T-cell (primary cell): ENCODE measurements around the gene SPOCD1. TPM values are rescaled to one million over a fixed set of nuclear protein-coding genes. Genes with fewer than 3 reads are reported as not detected.

Experiments
- ATAC-seq, 4 experiments: fragments of 200-7000 bp in 3 of 4; fragments of 150-1000 bp in 1 of 4; cut with Tn5 transposase; replicated peaks in 1 of 4; 1 replicate in 3 of 4; 2 replicates in 1 of 4; pipeline ENCODE4 v1.10.0; 2021; ENCODE audit warnings: moderate library complexity in 3 of 4, mild to moderate bottlenecking in 2 of 4, moderate number of reproducible peaks in 1 of 4
- CTCF ChIA-PET, 2 donors: fragments of 300-600 bp; sonication (Branson Sonifier 250); formaldehyde crosslinking; loops; one replicate each; lab custom pipeline; 2022; ENCODE audit warnings: antibody characterized with exemption in 2 of 2; lab: Charles Lee
- POLR2A ChIA-PET, 2 donors: fragments of 300-600 bp; sonication (Branson Sonifier 250); formaldehyde crosslinking; loops; one replicate each; lab custom pipeline; 2022; ENCODE audit warnings: antibody characterized with exemption in 2 of 2; lab: Charles Lee
- DNase-seq, 35 experiments: peaks; one replicate each; pipeline versions ENCODE4 v3.0.0 to v3.0.0-alpha.2; 2013 to 2023
- H3K27ac ChIP-seq: one replicate; pipeline ENCODE4 v1.5.1; 2013; ENCODE audit warnings: low read length
- H3K27me3 ChIP-seq, 2 experiments: replicated peaks in 1 of 2; 1 replicate in 1 of 2; 2 replicates in 1 of 2; pipeline versions ENCODE4 v1.6.1 to v1.7.0; 2013; ENCODE audit warnings: low read length in 1 of 2, mixed read lengths in 1 of 2; ENCODE audit not compliant: control insufficient read depth in 2 of 2, insufficient read depth in 2 of 2; ENCODE audit errors: extremely low read depth in 1 of 2
- H3K36me3 ChIP-seq, 2 donors: 1 replicate in 1 of 2; 2 replicates in 1 of 2; pipeline versions ENCODE4 v1.6.1 to v1.7.0; 2013; ENCODE audit warnings: low read length in 1 of 2; ENCODE audit not compliant: control insufficient read depth in 2 of 2, insufficient read depth in 1 of 2; ENCODE audit errors: extremely low read depth in 1 of 2
- H3K4me1 ChIP-seq, 2 experiments: 1 replicate in 1 of 2; 2 replicates in 1 of 2; pipeline versions ENCODE4 v1.6.1 to v1.7.0; 2013; ENCODE audit warnings: low read length in 2 of 2, mixed read lengths in 1 of 2; ENCODE audit not compliant: insufficient read depth in 2 of 2, control insufficient read depth in 1 of 2; ENCODE audit errors: extremely low read depth in 1 of 2
- H3K4me3 ChIP-seq, 2 donors: 1 replicate in 1 of 2; 2 replicates in 1 of 2; pipeline versions ENCODE4 v1.5.1 to v1.7.0; 2013; ENCODE audit warnings: mild to moderate bottlenecking in 2 of 2, low read length in 1 of 2, moderate library complexity in 1 of 2; ENCODE audit not compliant: control insufficient read depth in 1 of 2; ENCODE audit errors: extremely low read depth in 1 of 2
- H3K9me3 ChIP-seq: 2 replicates; pipeline ENCODE4 v1.7.0; 2013
- H3K27ac Mint-ChIP-seq, 2 donors: one replicate each; pipeline ENCODE4 v1.8.0; 2020 to 2021; ENCODE audit warnings: mild to moderate bottlenecking in 2 of 2, mixed read lengths in 2 of 2
- H3K27me3 Mint-ChIP-seq, 2 donors: one replicate each; pipeline ENCODE4 v1.8.0; 2021 to 2022; ENCODE audit warnings: mixed read lengths in 2 of 2
- H3K36me3 Mint-ChIP-seq: one replicate; pipeline ENCODE4 v1.8.0; 2021; ENCODE audit warnings: mixed read lengths
- H3K4me1 Mint-ChIP-seq, 3 donors: one replicate each; pipeline ENCODE4 v1.8.0; 2020 to 2022; ENCODE audit warnings: mixed read lengths in 3 of 3, mild to moderate bottlenecking in 1 of 3
- H3K4me3 Mint-ChIP-seq, 3 donors: one replicate each; pipeline ENCODE4 v1.8.0; 2020 to 2022; ENCODE audit warnings: mild to moderate bottlenecking in 3 of 3, mixed read lengths in 3 of 3, moderate library complexity in 3 of 3
- H3K9me3 Mint-ChIP-seq, 3 donors: one replicate each; pipeline ENCODE4 v1.8.0; 2020 to 2022; ENCODE audit warnings: mixed read lengths in 3 of 3
- WGBS: methylation state at CpG from one replicate; pipeline ENCODE4 v1.1.5; 2013; ENCODE audit warnings: missing lambda C conversion rate; ENCODE audit not compliant: insufficient coverage; 5-methylcytosine and 5-hydroxymethylcytosine counted together
- total RNA-seq, 35 experiments: library from RNA in 6 of 35; stranded (reverse) in 6 of 35; fragments of 120-200 nt in 1 of 35; gene quantifications; one replicate each; pipeline versions ENCODE4 v1.2.1 to v1.2.4 and lab custom pipeline; 2013 to 2026

The SPOCD1 gene
- total RNA-seq, 5 donors from 2014 or later (not counting 1 experiment from before 2014, with no cell fraction given), result not detected

- Histone ChIP-seq H3K27me3 (peaks cover 0 to 31% of the 10 kb centered on the region in 2 experiments), H3K4me1 (peaks cover 14 to 33% of the 10 kb centered on the region in 2 experiments), H3K4me3 (no peak overlapping the region), H3K36me3 (no peaks in the 10 kb centered on the region), H3K27ac (no peak overlapping the region), H3K9me3 (no peaks in the 10 kb centered on the region)
- no peak overlapping the region for H3K4me3 Mint-ChIP-seq
- peaks cover 34 to 48% (median 41%) of the 10 kb centered on the region in 3 donors for H3K4me1 Mint-ChIP-seq
- H3K36me3 Mint-ChIP-seq, result no peaks in the 10 kb centered on the region
- H3K9me3 Mint-ChIP-seq, result no peaks in the 10 kb centered on the region
- H3K27ac Mint-ChIP-seq, result peak overlapping the region in 1 of 2 donors; percentile 40
- ChIA-PET CTCF (no interaction called here), POLR2A (no interaction called here)
- H3K27me3 Mint-ChIP-seq, result peaks cover 14 to 22% of the 10 kb centered on the region in 2 donors
- WGBS, result 82% methylated on average over 6 of the region's 12 CpGs
- ATAC-seq (no peak), DNase-seq (no peak)
Observed at GRCh38 chr1:31769720-31770390, 46.0 kb downstream of the SPOCD1 start.

GRCh38 chr1:31768939-31769704 lies 46.7 kb downstream of the SPOCD1 start:
- POLR2A ChIA-PET, result no interaction called here
- 87% methylated on average over 3 of the region's 5 CpGs for WGBS
- peaks cover 38 to 52% (median 41%) of the 10 kb centered on the region in 3 donors for H3K4me1 Mint-ChIP-seq

GRCh38 chr1:31768407-31768907 lies 47.4 kb downstream of the SPOCD1 start:
- H3K4me3 Mint-ChIP-seq, result no peak overlapping the region
- H3K9me3 ChIP-seq, result no peaks in the 10 kb centered on the region
- no peaks in the 10 kb centered on the region for H3K36me3 Mint-ChIP-seq
- peaks cover 4 to 11% of the 10 kb centered on the region in 2 donors for H3K27me3 Mint-ChIP-seq
- 100% methylated on average over 1 of the region's 2 CpGs for WGBS
- H3K4me3 ChIP-seq, result no peak overlapping the region
- H3K27ac Mint-ChIP-seq, result peak overlapping the region; percentile 9 to 19
- peaks cover 16 to 39% of the 10 kb centered on the region in 2 experiments for H3K4me1 ChIP-seq
- H3K4me1 Mint-ChIP-seq, result peaks cover 38 to 54% (median 38%) of the 10 kb centered on the region in 3 donors
- no peaks in the 10 kb centered on the region for H3K36me3 ChIP-seq
- no peak for DNase-seq
- peaks cover 0 to 27% of the 10 kb centered on the region in 2 experiments for H3K27me3 ChIP-seq
- ChIA-PET CTCF (interaction anchor here in 1 of 2 donors (0.6 kb wide), 1 partner anchor 491 kb away, joined by 6 read pairs; no protein-coding TSS in a partner anchor), POLR2A (no interaction called here)
- H3K27ac ChIP-seq, result no peak overlapping the region
- no peaks in the 10 kb centered on the region for H3K9me3 Mint-ChIP-seq
- ATAC-seq, result no peak

More at GRCh38 chr1:31768939-31769704, 46.7 kb downstream of the SPOCD1 start:
- H3K27ac Mint-ChIP-seq, result peak overlapping the region; percentile 40 to 41
- H3K27me3 ChIP-seq, result peaks cover 0 to 30% of the 10 kb centered on the region in 2 experiments
- peaks cover 16 to 39% of the 10 kb centered on the region in 2 experiments for H3K4me1 ChIP-seq
- peaks cover 7 to 17% of the 10 kb centered on the region in 2 donors for H3K27me3 Mint-ChIP-seq
- H3K36me3 Mint-ChIP-seq, result no peaks in the 10 kb centered on the region
- CTCF ChIA-PET, result interaction anchor here in 1 of 2 donors (0.6 kb wide), 1 partner anchor 490 kb away, joined by 6 read pairs; no protein-coding TSS in a partner anchor
- no peaks in the 10 kb centered on the region for H3K9me3 Mint-ChIP-seq
- no peaks in the 10 kb centered on the region for H3K36me3 ChIP-seq
- no peak for DNase-seq
- H3K27ac ChIP-seq, result no peak overlapping the region
- no peak for ATAC-seq
- H3K4me3 Mint-ChIP-seq, result no peak overlapping the region
- H3K4me3 ChIP-seq, result no peak overlapping the region
- no peaks in the 10 kb centered on the region for H3K9me3 ChIP-seq

- H3K9me3 Mint-ChIP-seq, result no peaks in the 10 kb centered on the region
- H3K4me1 Mint-ChIP-seq, result peaks cover 32 to 54% (median 36%) of the 10 kb centered on the region in 3 donors
- POLR2A ChIA-PET, result no interaction called here
- DNase-seq (no peak), ATAC-seq (no peak)
- H3K36me3 Mint-ChIP-seq, result no peaks in the 10 kb centered on the region
- CTCF ChIA-PET, result no interaction called here
- H3K4me3 ChIP-seq, result no peak overlapping the region
- H3K36me3 ChIP-seq, result no peaks in the 10 kb centered on the region
- no peak overlapping the region for H3K27ac ChIP-seq
- H3K9me3 ChIP-seq, result no peaks in the 10 kb centered on the region
- peaks cover 14 to 40% of the 10 kb centered on the region in 2 experiments for H3K4me1 ChIP-seq
- H3K27me3 Mint-ChIP-seq, result peaks cover under 1 to 8% of the 10 kb centered on the region in 2 donors
- WGBS, result 98% methylated on average over 7 of the region's 7 CpGs
- H3K4me3 Mint-ChIP-seq, result no peak overlapping the region
- no peak overlapping the region for H3K27ac Mint-ChIP-seq
- peaks cover 0 to 27% of the 10 kb centered on the region in 2 experiments for H3K27me3 ChIP-seq
Observed at GRCh38 chr1:31767225-31767624, 48.6 kb downstream of the SPOCD1 start.

GRCh38 chr1:31765516-31765915 lies 50.3 kb downstream of the SPOCD1 start:
- no peaks in the 10 kb centered on the region for H3K36me3 Mint-ChIP-seq
- Histone ChIP-seq H3K9me3 (no peaks in the 10 kb centered on the region), H3K4me3 (no peak overlapping the region), H3K4me1 (peaks cover 14 to 45% of the 10 kb centered on the region in 2 experiments), H3K36me3 (no peaks in the 10 kb centered on the region), H3K27ac (no peak overlapping the region), H3K27me3 (peaks cover 0 to 33% of the 10 kb centered on the region in 2 experiments)
- POLR2A ChIA-PET, result no interaction called here
- 97% methylated on average over 4 of the region's 6 CpGs for WGBS
- peaks cover 0 to 5% of the 10 kb centered on the region in 2 donors for H3K27me3 Mint-ChIP-seq
- no peak for DNase-seq
- H3K4me1 Mint-ChIP-seq, result peaks cover 16 to 51% (median 33%) of the 10 kb centered on the region in 3 donors
- H3K9me3 Mint-ChIP-seq, result no peaks in the 10 kb centered on the region
- ATAC-seq, result no peak
- no peak overlapping the region for H3K27ac Mint-ChIP-seq
- no peak overlapping the region for H3K4me3 Mint-ChIP-seq
- CTCF ChIA-PET, result no interaction called here

- H3K27ac ChIP-seq, result no peak overlapping the region
- no peaks in the 10 kb centered on the region for H3K9me3 Mint-ChIP-seq
- ChIA-PET POLR2A (no interaction called here), CTCF (no interaction called here)
- H3K27ac Mint-ChIP-seq, result no peak overlapping the region
- no peaks in the 10 kb centered on the region for H3K9me3 ChIP-seq
- no peak overlapping the region for H3K4me3 ChIP-seq
- peaks cover 13 to 49% of the 10 kb centered on the region in 2 experiments for H3K4me1 ChIP-seq
- peaks cover 14 to 49% (median 33%) of the 10 kb centered on the region in 3 donors for H3K4me1 Mint-ChIP-seq
- no peaks in the 10 kb centered on the region for H3K36me3 ChIP-seq
- WGBS, result 71% methylated on average over 2 of the region's 5 CpGs
- ATAC-seq (no peak), DNase-seq (no peak)
- H3K27me3 ChIP-seq, result peaks cover 0 to 37% of the 10 kb centered on the region in 2 experiments
- H3K36me3 Mint-ChIP-seq, result no peaks in the 10 kb centered on the region
- peaks cover 0 to 5% of the 10 kb centered on the region in 2 donors for H3K27me3 Mint-ChIP-seq
- H3K4me3 Mint-ChIP-seq, result peak overlapping the region; percentile 75 to 82 (median 77)
Observed at GRCh38 chr1:31765041-31765467, 50.8 kb downstream of the SPOCD1 start.
